Measurements from ENCODE around the gene TNS1. TPM values are rescaled to one million over a fixed set of nuclear protein-coding genes. Genes with fewer than 3 reads are reported as not detected.
A peak's percentile ranks its signal among the peaks of the same experiment; 100 is the strongest.

The TNS1 gene
- polyA plus RNA-seq, 1 of the 3 experiments (the other 2 are of a cell fraction): 12.1 TPM

DNA sequence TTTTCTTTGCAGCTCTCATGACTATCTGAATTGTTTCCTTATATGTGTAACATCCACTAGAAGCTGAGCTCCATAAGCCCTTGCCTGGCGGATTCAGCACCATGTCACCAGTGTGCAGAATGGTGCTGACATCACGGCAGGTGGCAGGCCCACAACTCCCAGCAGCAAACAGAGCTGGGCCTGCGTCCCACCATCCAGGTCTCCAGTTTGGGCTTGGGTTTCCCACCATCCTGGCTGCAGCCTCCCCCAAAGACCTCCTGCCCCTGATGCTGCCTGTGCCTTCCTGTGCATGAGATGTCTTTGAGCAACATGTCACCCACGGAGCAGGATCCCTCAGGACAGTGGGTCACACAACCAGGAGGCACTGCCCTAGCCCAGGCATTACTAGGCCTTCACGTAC lies 113.1 kb downstream of the TNS1 start:
- Histone ChIP-seq H3F3A (replicated peaks; ENCODE audit: insufficient read depth) (peaks cover 33% of the 10 kb centered on the region), H3K4me3 (ENCODE audit: low read depth in 2 of 2, low read length in 1 of 2) (no peak overlapping the region), H3K27me3 (ENCODE audit: insufficient read depth) (no peaks in the 10 kb centered on the region), H3K9me2 (no peaks in the 10 kb centered on the region), H3K9ac (no peak overlapping the region), H4K20me1 (ENCODE audit: insufficient read depth) (peaks cover 37% of the 10 kb centered on the region), H3K36me3 (replicated peaks in 1 of 2; ENCODE audit: control insufficient read depth in 1 of 2, insufficient read depth in 2 of 2, low read length in 1 of 2) (peaks cover 59 to 67% of the 10 kb centered on the region in 2 experiments), H2AFZ (ENCODE audit: low read depth) (no peak overlapping the region), H3K9me3 (no peaks in the 10 kb centered on the region), H3K79me2 (ENCODE audit: insufficient read depth) (peaks cover 29% of the 10 kb centered on the region), H3K4me1 (ENCODE audit: control insufficient read depth in 1 of 2, insufficient read depth in 2 of 2, low read depth in 1 of 2, low read length in 1 of 2) (peaks cover 0 to 28% of the 10 kb centered on the region in 2 experiments; a peak in 1 of 4 replicates), H3K27ac (ENCODE audit: low read depth in 2 of 2, low read length in 1 of 2) (peak overlapping the region in 1 of 2 experiments; percentile 91; a peak in 1 of 4 replicates), H3K4me2 (no peak overlapping the region)
- TF ChIP-seq GABPA (IDR thresholded peaks at IDR 0.05; ENCODE audit: low read depth) (no peak), EZH2phosphoT487 (IDR thresholded peaks at IDR 0.05; ENCODE audit: borderline replicate concordance, low read depth) (no peak)
- ChIA-PET CTCF (interaction anchor here (0.7 to 20.7 kb wide), 22 partner anchors 10 to 112 kb away, joined by 3 to 360 read pairs (median 4); no protein-coding TSS in a partner anchor), POLR2A (no interaction called here)
- 81% methylated on average over 5 of the region's 5 CpGs for WGBS (ENCODE audit: low lambda C conversion rate)
- DNase-seq: no peak

DNA sequence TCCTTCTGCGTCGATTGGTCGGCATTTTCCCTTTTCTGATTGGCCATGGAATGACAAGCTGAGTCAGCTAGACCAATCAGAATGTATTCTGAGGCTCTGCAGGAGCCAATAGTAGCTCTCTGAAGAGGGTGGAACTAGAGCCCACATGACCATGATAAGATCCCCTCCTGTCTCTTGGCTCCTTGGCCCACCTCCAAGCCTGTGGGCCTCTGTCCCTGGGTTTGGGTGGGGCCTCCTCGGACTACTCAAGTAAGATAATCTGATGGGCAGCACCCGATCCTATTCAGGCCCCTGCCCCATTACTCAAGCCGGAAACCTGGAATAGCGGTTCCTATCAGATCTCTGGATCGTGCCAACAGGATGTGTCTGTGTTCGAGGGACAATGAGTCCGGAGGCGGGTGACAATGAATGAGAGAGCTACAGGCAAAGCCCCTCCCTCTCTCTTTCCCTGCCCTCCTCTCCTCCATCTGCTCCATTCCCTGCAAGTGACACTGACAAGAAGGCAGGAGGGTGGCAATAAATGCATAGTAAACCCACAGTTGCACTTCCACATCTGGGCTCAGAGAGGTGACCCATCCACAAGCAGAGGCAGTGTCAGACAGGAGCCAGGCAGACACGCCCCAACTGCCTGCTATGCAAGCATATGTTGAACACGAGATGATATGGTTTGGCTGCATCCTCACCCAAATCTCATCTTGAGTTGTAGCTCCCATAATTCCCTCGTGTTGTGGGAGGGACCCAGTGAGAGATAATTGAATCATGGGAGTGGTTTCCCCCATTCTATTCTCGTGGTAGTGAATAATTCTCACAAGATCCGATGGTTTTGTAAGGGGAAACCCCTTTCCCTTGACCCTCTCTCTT lies 114.7 kb downstream of the TNS1 start:
- H2AFZ ChIP-seq (ENCODE audit: low read depth): no peak overlapping the region
- H3K9ac ChIP-seq: no peak overlapping the region
- ChIA-PET POLR2A (interaction anchor here (0.6 to 2.0 kb wide), 13 partner anchors 9 to 113 kb away, joined by 3 to 18 read pairs (median 4); no protein-coding TSS in a partner anchor), CTCF (interaction anchor here (0.7 to 20.7 kb wide), 35 partner anchors 8 to 1236 kb away, joined by 3 to 360 read pairs (median 11); no protein-coding TSS in a partner anchor)
- peaks cover 0 to 28% of the 10 kb centered on the region in 2 experiments; a peak in 1 of 4 replicates for H3K4me1 ChIP-seq (ENCODE audit: control insufficient read depth in 1 of 2, insufficient read depth in 2 of 2, low read depth in 1 of 2, low read length in 1 of 2)
- H4K20me1 ChIP-seq (ENCODE audit: insufficient read depth): peaks cover 37% of the 10 kb centered on the region
- WGBS (ENCODE audit: low lambda C conversion rate): 38% methylated on average over 14 of the region's 16 CpGs
- H3K9me2 ChIP-seq: no peaks in the 10 kb centered on the region
- peak overlapping the region; percentile 41 to 91; a peak in 3 of 4 replicates for H3K27ac ChIP-seq (ENCODE audit: low read depth in 2 of 2, low read length in 1 of 2)
- H3K27me3 ChIP-seq (ENCODE audit: insufficient read depth): no peaks in the 10 kb centered on the region
- no peak overlapping the region; a peak in 1 of 4 replicates for H3K4me3 ChIP-seq (ENCODE audit: low read depth in 2 of 2, low read length in 1 of 2)
- peak; percentile 87 for DNase-seq
- no peaks in the 10 kb centered on the region for H3K9me3 ChIP-seq
- peaks cover 20% of the 10 kb centered on the region; the same call in 1 of the 2 replicates for H3K79me2 ChIP-seq (ENCODE audit: insufficient read depth)
- H3F3A ChIP-seq (replicated peaks; ENCODE audit: insufficient read depth): peaks cover 33% of the 10 kb centered on the region
- peaks cover 59 to 62% of the 10 kb centered on the region in 2 experiments for H3K36me3 ChIP-seq (replicated peaks in 1 of 2; ENCODE audit: control insufficient read depth in 1 of 2, insufficient read depth in 2 of 2, low read length in 1 of 2)
- H3K4me2 ChIP-seq: no peak overlapping the region; the same call in 1 of the 2 replicates
- TF ChIP-seq RAD21 (IDR thresholded peaks at IDR 0.05; ENCODE audit: low read length): peak; percentile 44
- TF ChIP-seq TEAD4 (IDR thresholded peaks at IDR 0.05; ENCODE audit: borderline replicate concordance, insufficient read depth): no peak
- TF ChIP-seq TCF12 (IDR thresholded peaks at IDR 0.05): peak; percentile 42; the same call in 1 of the 2 replicates
- no peak for TF ChIP-seq TAF1 (IDR thresholded peaks at IDR 0.05; ENCODE audit: borderline replicate concordance, low read depth, low read length)
- TF ChIP-seq, protein P1, sequence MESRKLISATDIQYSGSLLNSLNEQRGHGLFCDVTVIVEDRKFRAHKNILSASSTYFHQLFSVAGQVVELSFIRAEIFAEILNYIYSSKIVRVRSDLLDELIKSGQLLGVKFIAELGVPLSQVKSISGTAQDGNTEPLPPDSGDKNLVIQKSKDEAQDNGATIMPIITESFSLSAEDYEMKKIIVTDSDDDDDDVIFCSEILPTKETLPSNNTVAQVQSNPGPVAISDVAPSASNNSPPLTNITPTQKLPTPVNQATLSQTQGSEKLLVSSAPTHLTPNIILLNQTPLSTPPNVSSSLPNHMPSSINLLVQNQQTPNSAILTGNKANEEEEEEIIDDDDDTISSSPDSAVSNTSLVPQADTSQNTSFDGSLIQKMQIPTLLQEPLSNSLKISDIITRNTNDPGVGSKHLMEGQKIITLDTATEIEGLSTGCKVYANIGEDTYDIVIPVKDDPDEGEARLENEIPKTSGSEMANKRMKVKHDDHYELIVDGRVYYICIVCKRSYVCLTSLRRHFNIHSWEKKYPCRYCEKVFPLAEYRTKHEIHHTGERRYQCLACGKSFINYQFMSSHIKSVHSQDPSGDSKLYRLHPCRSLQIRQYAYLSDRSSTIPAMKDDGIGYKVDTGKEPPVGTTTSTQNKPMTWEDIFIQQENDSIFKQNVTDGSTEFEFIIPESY (IDR thresholded peaks at IDR 0.05; ENCODE audit: borderline replicate concordance, low read depth): no peak
- no peak; the same call in 1 of the 2 replicates for TF ChIP-seq SMC3 (IDR thresholded peaks at IDR 0.05; ENCODE audit: low read depth, low read length)
- TF ChIP-seq RFX5 (IDR thresholded peaks at IDR 0.05; ENCODE audit: low read length): peak; percentile 26; the same call in 1 of the 2 replicates
- TF ChIP-seq FOXM1 (IDR thresholded peaks at IDR 0.05; ENCODE audit: low read depth): no peak
- TF ChIP-seq EP300 (IDR thresholded peaks at IDR 0.05; ENCODE audit: borderline replicate concordance in 1 of 2, low read depth in 1 of 2, low read length in 1 of 2): peak in 1 of 2 experiments; percentile 93; a peak in 2 of 4 replicates
- TF ChIP-seq GATA2 (CRISPR knock-in tag; IDR thresholded peaks at IDR 0.05): peak; percentile 91
- TF ChIP-seq, protein P2, sequence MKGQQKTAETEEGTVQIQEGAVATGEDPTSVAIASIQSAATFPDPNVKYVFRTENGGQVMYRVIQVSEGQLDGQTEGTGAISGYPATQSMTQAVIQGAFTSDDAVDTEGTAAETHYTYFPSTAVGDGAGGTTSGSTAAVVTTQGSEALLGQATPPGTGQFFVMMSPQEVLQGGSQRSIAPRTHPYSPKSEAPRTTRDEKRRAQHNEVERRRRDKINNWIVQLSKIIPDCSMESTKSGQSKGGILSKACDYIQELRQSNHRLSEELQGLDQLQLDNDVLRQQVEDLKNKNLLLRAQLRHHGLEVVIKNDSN (IDR thresholded peaks at IDR 0.05; ENCODE audit: borderline replicate concordance, low read depth): peak; percentile 56; the same call in 1 of the 2 replicates
- TF ChIP-seq, protein P3, sequence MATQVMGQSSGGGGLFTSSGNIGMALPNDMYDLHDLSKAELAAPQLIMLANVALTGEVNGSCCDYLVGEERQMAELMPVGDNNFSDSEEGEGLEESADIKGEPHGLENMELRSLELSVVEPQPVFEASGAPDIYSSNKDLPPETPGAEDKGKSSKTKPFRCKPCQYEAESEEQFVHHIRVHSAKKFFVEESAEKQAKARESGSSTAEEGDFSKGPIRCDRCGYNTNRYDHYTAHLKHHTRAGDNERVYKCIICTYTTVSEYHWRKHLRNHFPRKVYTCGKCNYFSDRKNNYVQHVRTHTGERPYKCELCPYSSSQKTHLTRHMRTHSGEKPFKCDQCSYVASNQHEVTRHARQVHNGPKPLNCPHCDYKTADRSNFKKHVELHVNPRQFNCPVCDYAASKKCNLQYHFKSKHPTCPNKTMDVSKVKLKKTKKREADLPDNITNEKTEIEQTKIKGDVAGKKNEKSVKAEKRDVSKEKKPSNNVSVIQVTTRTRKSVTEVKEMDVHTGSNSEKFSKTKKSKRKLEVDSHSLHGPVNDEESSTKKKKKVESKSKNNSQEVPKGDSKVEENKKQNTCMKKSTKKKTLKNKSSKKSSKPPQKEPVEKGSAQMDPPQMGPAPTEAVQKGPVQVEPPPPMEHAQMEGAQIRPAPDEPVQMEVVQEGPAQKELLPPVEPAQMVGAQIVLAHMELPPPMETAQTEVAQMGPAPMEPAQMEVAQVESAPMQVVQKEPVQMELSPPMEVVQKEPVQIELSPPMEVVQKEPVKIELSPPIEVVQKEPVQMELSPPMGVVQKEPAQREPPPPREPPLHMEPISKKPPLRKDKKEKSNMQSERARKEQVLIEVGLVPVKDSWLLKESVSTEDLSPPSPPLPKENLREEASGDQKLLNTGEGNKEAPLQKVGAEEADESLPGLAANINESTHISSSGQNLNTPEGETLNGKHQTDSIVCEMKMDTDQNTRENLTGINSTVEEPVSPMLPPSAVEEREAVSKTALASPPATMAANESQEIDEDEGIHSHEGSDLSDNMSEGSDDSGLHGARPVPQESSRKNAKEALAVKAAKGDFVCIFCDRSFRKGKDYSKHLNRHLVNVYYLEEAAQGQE (IDR thresholded peaks at IDR 0.05; ENCODE audit: low read depth, low read length): peak; percentile 25; the same call in 1 of the 2 replicates
- TF ChIP-seq NRF1 (IDR thresholded peaks at IDR 0.05; ENCODE audit: low read depth, low read length): no peak
- 0 out of 2 replicates have a peak, but pooled peaks have one; percentile 51 for TF ChIP-seq FOXJ3 (CRISPR knock-in tag; IDR thresholded peaks at IDR 0.05)
- peak; percentile 67; the same call in 1 of the 2 replicates for TF ChIP-seq MXI1 (IDR thresholded peaks at IDR 0.05; ENCODE audit: low read depth, low read length)
- no peak for TF ChIP-seq SIN3A (IDR thresholded peaks at IDR 0.05; ENCODE audit: borderline replicate concordance, low read depth, low read length)
